ENCODE data around the gene LGSN. TPM values are rescaled to one million over a fixed set of nuclear protein-coding genes. Genes with fewer than 3 reads are reported as not detected.
"Not testable (repeated sequence)": the region's sequence is repeated elsewhere in the genome, so short reads cannot be mapped to it uniquely, and the experiment has no call there.

Gene LGSN, protein sequence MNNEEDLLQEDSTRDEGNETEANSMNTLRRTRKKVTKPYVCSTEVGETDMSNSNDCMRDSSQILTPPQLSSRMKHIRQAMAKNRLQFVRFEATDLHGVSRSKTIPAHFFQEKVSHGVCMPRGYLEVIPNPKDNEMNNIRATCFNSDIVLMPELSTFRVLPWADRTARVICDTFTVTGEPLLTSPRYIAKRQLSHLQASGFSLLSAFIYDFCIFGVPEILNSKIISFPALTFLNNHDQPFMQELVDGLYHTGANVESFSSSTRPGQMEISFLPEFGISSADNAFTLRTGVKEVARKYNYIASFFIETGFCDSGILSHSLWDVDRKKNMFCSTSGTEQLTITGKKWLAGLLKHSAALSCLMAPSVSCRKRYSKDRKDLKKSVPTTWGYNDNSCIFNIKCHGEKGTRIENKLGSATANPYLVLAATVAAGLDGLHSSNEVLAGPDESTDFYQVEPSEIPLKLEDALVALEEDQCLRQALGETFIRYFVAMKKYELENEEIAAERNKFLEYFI
- 1 to 10 TPM in 1 of 12 donors, under 1 TPM in 1, not detected in 10; 0.07 to 7.7 TPM for polyA plus RNA-seq (ENCODE audit: insufficient read length in 12 of 12)
- long read RNA-seq, donor 1, partial matches to known transcripts = 43 of 48 reads
- long read RNA-seq, donor 1, other reads (novel, unspliced or antisense) = 5 of 48 reads
- long read RNA-seq, donor 2 = 0 reads
- long read RNA-seq, donor 3 = 0 reads
- long read RNA-seq, donor 4 = 0 reads
- long read RNA-seq, donor 5 = 0 reads
- long read RNA-seq, donor 6 = 0 reads
- long read RNA-seq, donor 7 = 0 reads
- long read RNA-seq, donor 8 = 0 reads
- long read RNA-seq, donor 9 = 0 reads
- long read RNA-seq, donor 10 = 0 reads
- long read RNA-seq, donor 11 = 0 reads

DNA sequence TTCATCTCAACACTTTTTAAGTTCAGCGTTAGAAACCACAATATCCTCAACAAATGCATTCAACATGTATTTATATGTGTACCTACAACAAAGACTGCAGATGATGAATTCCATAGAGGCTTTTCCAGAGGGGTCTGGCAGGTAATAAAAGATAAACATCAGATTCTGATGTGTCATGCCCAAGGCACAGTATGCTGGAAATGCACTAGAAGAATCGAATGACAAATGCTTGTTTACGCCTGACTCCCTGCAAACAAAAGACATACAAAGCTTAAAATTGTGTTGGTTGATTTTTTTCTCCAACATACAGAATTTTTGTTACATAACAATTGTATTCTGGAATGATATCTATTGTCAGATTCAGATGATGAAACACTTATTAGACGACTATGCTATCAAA lies at the start of gene LGSN:
Gene LGSN, minus strand, starts transcription at position 45 of the 400 bp plus-strand sequence. Its CDS starts 40 bp downstream, at position 5.
- DNase-seq = no peak

DNA sequence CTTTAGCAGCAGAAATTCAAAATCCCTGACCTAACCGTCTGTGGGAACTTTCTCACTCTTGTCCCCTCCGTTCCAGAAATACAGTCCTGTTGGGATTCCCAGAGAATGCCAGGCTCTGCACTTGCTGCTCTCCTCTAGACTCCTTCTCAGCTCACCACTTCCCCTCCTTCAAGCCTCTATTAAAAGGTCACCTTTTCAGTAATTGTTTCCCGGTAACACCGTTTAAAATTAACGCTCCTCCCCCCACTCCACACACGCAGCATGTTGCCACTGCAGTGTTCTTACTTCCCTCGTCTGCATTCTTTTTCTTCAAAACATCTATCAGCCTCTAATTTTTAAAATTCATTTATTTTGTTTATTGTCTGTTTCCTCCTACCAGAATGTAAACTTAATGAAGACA lies 48.6 kb upstream of the LGSN start:
- no peak for DNase-seq

- DNase-seq = not testable (repeated sequence)
Measured at GRCh38 chr6:63362500-63363120, 42.8 kb upstream of the LGSN start.

GRCh38 chr6:63357384-63357783 lies 37.6 kb upstream of the LGSN start:
- DNase-seq = not testable (repeated sequence)

DNA sequence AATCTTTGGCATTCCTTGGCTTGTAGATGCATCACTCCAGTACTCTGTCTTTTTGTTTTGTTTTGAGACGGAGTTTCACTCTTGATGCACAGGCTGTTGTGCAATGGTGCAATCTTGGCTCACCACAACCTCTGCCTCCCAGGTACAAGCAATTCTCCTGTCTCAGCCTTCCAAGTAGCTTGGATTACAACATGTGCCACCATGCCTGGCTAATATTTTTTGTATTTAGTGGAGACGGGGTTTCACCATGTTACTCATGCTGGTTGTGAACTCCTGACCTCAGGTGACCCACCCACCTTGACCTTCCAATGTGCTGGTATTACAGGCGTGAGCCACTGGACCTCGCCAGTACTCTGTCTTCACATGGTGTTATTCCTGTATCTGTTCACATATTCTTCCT lies 35.8 kb upstream of the LGSN start:
- no peak for DNase-seq

DNA sequence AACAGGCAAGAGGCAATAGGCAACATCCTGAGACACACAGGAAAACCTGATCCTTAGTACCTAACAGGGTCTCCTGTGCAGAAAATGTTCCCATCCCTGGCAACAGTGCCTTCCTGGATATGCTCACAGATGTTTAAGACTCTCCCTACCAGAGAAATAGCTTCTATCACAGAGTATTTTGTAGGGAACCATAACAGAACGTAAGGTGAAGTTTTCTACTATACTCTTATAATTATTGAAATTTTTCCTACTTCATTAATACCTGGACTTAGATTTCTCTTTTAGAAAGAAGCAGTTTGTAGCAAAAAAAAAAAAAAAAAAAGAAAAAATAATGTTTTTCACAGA lies 33.5 kb upstream of the LGSN start:
- no peak for DNase-seq

GRCh38 chr6:63352544-63353285 lies 32.9 kb upstream of the LGSN start:
- peak; percentile 54 for DNase-seq

DNA sequence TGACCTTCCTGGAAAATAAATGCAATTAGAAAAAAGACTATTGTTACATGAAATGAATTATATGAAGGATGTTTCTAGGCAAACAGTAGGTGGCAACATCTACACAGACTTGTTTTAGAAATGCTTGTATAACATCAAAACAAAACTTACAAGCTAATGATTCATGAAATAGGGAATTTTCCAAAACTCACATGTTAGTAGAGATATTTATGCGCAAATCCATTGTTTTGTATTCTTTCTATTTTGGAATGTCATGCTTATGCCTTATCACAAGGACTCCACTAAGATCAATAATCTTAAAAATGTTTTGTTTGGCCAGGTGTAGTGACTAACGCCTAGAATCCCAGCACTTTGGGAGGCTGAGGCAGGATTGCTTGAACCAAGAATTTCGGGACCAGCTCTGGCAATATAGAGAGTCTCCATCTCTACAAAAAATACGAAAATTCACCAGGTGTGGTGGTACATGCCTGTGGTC lies 32.3 kb upstream of the LGSN start:
- no peak for DNase-seq

DNA sequence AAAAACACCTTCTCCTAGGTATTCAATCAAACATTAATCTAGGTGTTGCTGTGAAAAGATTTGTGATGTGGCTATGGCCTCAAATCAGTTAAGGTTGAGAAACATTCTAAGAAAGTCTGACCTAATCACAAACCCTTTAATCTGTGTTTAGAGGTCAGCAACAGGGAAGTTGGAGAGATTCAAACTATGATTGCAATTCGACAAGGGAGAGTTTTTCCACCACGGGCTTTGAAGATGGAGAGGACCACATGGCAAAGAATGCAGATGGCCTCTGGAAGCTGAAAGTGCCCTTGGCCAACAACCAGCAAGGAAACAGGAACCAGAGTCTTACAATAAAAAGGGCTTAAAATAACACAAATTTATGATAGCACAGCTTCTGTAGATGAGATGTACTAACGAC lies 29.6 kb upstream of the LGSN start:
- DNase-seq = no peak

DNA sequence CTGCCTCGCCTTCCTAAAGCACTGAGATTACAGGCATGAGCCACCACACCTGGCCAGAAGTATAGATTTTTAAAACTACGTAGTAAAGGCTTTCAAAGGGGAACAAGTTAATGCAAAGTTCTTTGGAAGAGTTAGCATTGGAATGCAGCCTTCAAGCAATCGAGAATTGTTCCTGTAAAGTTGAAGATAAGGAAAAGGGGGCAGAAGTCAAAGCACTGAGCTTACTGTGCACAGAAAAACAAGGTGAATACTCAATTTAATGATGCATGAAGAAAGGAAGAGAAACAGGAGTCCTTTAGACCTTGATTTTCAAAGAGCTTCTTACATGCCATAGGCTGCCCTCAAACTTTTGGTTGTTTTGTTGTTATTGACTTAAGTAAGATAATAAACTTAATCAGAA lies 29.1 kb upstream of the LGSN start:
- DNase-seq = no peak

- DNase-seq = no peak
Measured at GRCh38 chr6:63347599-63347998, 27.8 kb upstream of the LGSN start.

- DNase-seq = no peak
Measured at GRCh38 chr6:63346217-63346835, 26.5 kb upstream of the LGSN start.

DNA sequence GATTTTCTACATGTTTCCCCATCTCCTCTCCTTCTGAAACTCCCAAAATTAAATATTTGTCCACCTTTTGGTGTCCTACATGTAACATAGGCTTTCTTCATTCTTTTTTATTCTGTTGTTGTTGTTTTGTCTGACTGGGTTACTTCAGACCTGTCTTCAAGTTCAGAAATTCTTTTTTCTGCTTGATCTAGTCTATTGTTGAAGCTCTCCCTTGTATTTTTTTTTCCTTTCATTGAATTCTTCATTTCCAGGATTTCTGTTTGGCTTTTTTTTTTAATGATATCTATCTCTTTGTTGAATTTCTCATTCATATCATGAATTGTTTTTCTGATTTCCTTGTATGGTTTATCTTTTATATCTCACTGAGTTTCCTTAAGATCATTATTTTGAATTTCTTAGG lies 20.6 kb upstream of the LGSN start:
- no peak for DNase-seq

GRCh38 chr6:63334652-63335051 lies 14.9 kb upstream of the LGSN start:
- not testable (repeated sequence) for DNase-seq

DNA sequence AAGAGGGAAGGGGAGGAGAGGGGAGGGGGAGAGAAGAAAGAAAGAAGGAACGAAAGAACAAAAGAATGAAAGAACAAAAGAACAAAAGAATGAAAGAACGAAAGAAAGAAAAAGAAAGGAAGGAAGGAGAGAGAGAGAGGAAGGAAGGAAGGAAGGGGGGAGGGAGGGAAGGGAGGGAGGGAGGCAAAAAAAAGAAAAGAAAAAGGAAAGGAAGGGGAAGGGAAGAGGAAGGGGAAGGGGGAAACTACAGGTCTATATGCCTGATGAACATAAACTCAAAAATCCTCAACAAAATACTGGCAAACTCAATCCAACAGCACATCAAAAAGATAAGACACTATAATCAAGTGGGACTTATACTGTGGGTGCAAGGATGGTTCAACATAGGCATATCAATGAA lies 13.7 kb upstream of the LGSN start:
- DNase-seq = no peak

DNA sequence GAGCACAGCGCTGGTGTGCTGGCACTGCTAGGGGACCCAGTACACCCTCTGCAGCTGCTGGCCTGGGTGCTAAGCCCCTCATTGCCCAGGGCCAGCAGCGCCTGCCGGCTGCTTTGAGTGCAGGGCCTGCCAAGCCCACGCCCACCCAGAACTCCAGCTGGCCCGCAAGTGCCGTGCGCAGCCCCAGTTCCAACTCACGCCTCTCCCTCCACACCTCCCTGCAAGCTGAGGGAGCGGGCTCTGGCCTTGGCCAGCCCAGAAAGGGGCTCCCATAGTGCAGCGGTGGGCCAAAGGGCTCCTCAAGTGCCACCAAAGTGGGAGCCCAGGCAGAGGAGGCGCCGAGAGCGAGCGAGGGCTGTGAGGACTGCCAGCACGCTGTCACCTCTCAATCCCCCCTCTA lies 6.8 kb upstream of the LGSN start:
- DNase-seq = not testable (repeated sequence)

DNA sequence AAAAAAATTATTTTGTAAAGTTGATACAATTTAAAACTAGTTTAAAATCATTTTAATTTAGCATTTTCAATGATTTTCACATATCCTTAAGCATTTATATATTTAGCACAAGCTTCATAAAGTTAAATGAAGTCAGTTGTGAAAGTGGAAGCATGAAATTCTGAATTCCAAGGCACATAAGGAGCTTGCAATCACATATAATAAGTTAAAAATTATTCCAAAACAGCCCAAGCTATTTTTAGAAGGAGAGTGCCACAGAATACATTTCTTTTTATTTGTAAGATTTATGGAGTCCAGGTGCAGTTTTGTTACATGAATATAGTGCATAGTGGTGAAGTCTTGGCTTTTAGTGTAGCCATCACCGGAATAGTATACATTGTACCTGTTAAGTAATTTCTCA lies 3.2 kb upstream of the LGSN start:
- DNase-seq = no peak

- DNase-seq = no peak
Measured at GRCh38 chr6:63321821-63322220, 2.0 kb upstream of the LGSN start.

- no peak for DNase-seq
Measured at GRCh38 chr6:63317641-63318040, 2.1 kb downstream of the LGSN start.

DNA sequence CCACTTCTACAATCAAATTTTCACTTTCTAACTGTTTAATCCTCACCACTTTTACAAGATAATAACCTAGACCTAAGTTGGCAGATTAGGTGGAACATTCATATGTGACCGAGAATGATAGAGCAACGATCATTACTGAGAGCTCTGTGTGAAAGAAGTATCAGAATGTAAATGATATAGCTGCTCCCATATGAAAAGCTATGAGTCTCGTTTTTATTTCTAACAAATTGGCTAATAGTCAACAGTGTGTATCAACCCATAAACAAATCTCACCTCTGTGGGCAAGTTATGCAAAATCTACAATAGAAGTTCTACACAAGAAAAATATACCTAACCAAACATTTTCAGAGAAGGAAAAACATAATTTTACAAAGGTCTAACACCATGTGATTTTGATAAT lies 3.7 kb downstream of the LGSN start:
- no peak for DNase-seq

- no peak for DNase-seq
Measured at GRCh38 chr6:63313111-63313510, 6.7 kb downstream of the LGSN start.

All from muscle of arm (tissue), 14 donors.